Muscle layer of duodenum (tissue), 2 donors: Measurements from ENCODE around the gene NOG.

Experiments
- H3K27ac ChIP-seq: one replicate; pipeline ENCODE4 v1.7.0; 2013; ENCODE audit warnings: mild to moderate bottlenecking, low read length
- H3K27me3 ChIP-seq: one replicate; pipeline ENCODE4 v1.7.0; 2013; ENCODE audit warnings: low read depth, mild to moderate bottlenecking, control low read depth, low read length
- H3K36me3 ChIP-seq, 2 donors: one replicate each; pipeline ENCODE4 v1.7.0; 2013; ENCODE audit warnings: low read length in 2 of 2, control low read depth in 1 of 2, mild to moderate bottlenecking in 1 of 2; ENCODE audit not compliant: insufficient read depth in 2 of 2, control insufficient read depth in 1 of 2
- H3K4me1 ChIP-seq, 2 donors: one replicate each; pipeline ENCODE4 v1.7.0; 2013; ENCODE audit warnings: low read length in 2 of 2, mild to moderate bottlenecking in 2 of 2, control low read depth in 1 of 2, moderate library complexity in 1 of 2; ENCODE audit not compliant: insufficient read depth in 2 of 2, control insufficient read depth in 1 of 2
- H3K4me3 ChIP-seq, 2 donors: one replicate each; pipeline ENCODE4 v1.7.0; 2013; ENCODE audit warnings: low read length in 2 of 2, low read depth in 1 of 2, mild to moderate bottlenecking in 1 of 2
- H3K9me3 ChIP-seq, 2 donors: one replicate each; pipeline ENCODE4 v1.7.0; 2013; ENCODE audit warnings: low read length in 2 of 2, control low read depth in 1 of 2, mild to moderate bottlenecking in 1 of 2; ENCODE audit not compliant: control insufficient read depth in 1 of 2
- donor health status: healthy.

The NOG gene

GRCh38 chr17:56614522-56614921 is 21.0 kb downstream of the NOG start:
- H3K4me3 ChIP-seq, result no peak overlapping the region
- no peaks in the 10 kb centered on the region for H3K27me3 ChIP-seq
- H3K27ac ChIP-seq, result no peak overlapping the region
- no peaks in the 10 kb centered on the region for H3K4me1 ChIP-seq
- no peaks in the 10 kb centered on the region for H3K36me3 ChIP-seq
- H3K9me3 ChIP-seq, result no peaks in the 10 kb centered on the region

DNA sequence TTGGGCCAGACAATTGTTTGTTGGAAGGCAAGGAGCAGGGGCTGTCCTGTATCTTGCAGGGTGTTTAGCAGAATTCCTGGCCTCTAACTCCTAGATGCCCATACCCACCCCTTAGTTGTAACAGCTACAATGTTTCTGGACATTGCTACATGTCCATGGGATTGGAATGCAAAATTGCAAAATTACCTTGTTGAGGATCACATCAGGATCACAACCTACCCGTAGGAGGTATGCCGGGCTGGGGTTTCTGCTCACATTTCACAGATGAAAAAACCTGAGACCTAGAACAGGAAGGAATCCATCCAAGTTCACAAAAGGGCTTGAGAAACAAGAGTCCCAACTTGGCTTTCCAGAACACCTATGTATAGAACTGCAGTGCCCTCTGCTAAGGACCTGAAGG is 22.7 kb downstream of the NOG start:
- Histone ChIP-seq H3K27ac (no peak overlapping the region), H3K9me3 (no peaks in the 10 kb centered on the region), H3K4me1 (no peaks in the 10 kb centered on the region), H3K4me3 (no peak overlapping the region), H3K36me3 (no peaks in the 10 kb centered on the region), H3K27me3 (no peaks in the 10 kb centered on the region)

DNA sequence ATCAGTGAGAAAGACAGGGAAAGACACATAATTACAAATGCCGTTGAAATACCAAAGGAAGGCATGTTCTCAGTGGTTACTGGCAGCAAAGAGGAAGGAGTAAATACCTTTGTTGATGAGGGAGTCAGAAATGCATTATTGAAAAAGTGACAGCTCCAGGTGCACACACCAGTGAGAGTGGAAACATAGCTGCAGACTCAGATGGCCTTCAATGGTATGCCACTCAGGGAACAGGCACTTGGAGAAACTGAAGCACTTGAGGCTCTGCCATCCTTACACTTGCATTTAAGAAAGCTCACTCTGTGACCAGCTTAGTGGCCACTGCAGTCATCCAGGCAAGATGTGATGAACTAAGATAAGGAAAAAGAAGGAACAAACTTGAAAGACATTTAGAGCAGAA is 29.9 kb downstream of the NOG start:
- H3K9me3 ChIP-seq, result no peaks in the 10 kb centered on the region
- H3K36me3 ChIP-seq, result no peaks in the 10 kb centered on the region
- no peak overlapping the region for H3K27ac ChIP-seq
- H3K4me1 ChIP-seq, result no peaks in the 10 kb centered on the region
- H3K4me3 ChIP-seq, result no peak overlapping the region
- H3K27me3 ChIP-seq, result no peaks in the 10 kb centered on the region

- Histone ChIP-seq H3K9me3 (no peaks in the 10 kb centered on the region), H3K27ac (no peak overlapping the region), H3K36me3 (no peaks in the 10 kb centered on the region), H3K4me3 (no peak overlapping the region), H3K4me1 (peaks cover 0 to 3% of the 10 kb centered on the region in 2 donors), H3K27me3 (no peaks in the 10 kb centered on the region)
Observed at GRCh38 chr17:56624309-56624708, 30.8 kb downstream of the NOG start.

GRCh38 chr17:56624912-56625311 is 31.4 kb downstream of the NOG start:
- no peak overlapping the region for H3K4me3 ChIP-seq
- no peaks in the 10 kb centered on the region for H3K36me3 ChIP-seq
- H3K4me1 ChIP-seq, result peaks cover 0 to 9% of the 10 kb centered on the region in 2 donors
- H3K27me3 ChIP-seq, result no peaks in the 10 kb centered on the region
- no peak overlapping the region for H3K27ac ChIP-seq
- no peaks in the 10 kb centered on the region for H3K9me3 ChIP-seq

- no peaks in the 10 kb centered on the region for H3K9me3 ChIP-seq
- no peaks in the 10 kb centered on the region for H3K27me3 ChIP-seq
- H3K4me1 ChIP-seq, result peaks cover 0 to 13% of the 10 kb centered on the region in 2 donors
- H3K36me3 ChIP-seq, result no peaks in the 10 kb centered on the region
- no peak overlapping the region for H3K4me3 ChIP-seq
- no peak overlapping the region for H3K27ac ChIP-seq
Observed at GRCh38 chr17:56629531-56630075, 36.1 kb downstream of the NOG start.

- Histone ChIP-seq H3K4me1 (peaks cover 0 to 13% of the 10 kb centered on the region in 2 donors), H3K27me3 (no peaks in the 10 kb centered on the region), H3K27ac (no peak overlapping the region), H3K9me3 (no peaks in the 10 kb centered on the region), H3K36me3 (no peaks in the 10 kb centered on the region), H3K4me3 (no peak overlapping the region)
Observed at GRCh38 chr17:56630202-56630601, 36.7 kb downstream of the NOG start.

- Histone ChIP-seq H3K36me3 (no peaks in the 10 kb centered on the region), H3K27ac (no peak overlapping the region), H3K4me3 (no peak overlapping the region), H3K9me3 (no peaks in the 10 kb centered on the region), H3K27me3 (no peaks in the 10 kb centered on the region), H3K4me1 (peaks cover 0 to 17% of the 10 kb centered on the region in 2 donors)
Observed at GRCh38 chr17:56633681-56634080, 40.2 kb downstream of the NOG start.

DNA sequence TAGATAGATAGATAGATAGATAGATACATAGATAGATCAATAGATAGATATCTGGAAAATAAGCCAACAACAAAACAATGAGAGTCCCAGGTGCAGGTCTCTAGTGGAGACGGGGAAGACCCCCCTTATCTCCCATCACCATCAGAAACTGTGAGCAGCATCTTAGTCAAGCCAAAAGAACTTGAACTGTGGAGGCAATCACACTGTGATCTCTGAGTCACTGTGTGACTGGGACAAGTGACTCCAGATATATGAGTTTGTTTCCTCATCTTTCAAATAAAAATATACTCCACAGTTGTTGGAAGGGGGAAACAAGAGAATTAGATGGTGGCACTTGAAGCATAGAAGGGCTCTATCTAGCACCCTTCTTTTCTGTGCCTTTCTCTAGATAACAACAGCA is 42.1 kb downstream of the NOG start:
- Histone ChIP-seq H3K4me1 (peaks cover 0 to 4% of the 10 kb centered on the region in 2 donors), H3K4me3 (no peak overlapping the region), H3K27ac (no peak overlapping the region), H3K9me3 (no peaks in the 10 kb centered on the region), H3K36me3 (no peaks in the 10 kb centered on the region), H3K27me3 (no peaks in the 10 kb centered on the region)

GRCh38 chr17:56636265-56636664 is 42.8 kb downstream of the NOG start:
- Histone ChIP-seq H3K27me3 (no peaks in the 10 kb centered on the region), H3K36me3 (no peaks in the 10 kb centered on the region), H3K4me3 (no peak overlapping the region), H3K4me1 (peaks cover 0 to 4% of the 10 kb centered on the region in 2 donors), H3K9me3 (no peaks in the 10 kb centered on the region), H3K27ac (no peak overlapping the region)

DNA sequence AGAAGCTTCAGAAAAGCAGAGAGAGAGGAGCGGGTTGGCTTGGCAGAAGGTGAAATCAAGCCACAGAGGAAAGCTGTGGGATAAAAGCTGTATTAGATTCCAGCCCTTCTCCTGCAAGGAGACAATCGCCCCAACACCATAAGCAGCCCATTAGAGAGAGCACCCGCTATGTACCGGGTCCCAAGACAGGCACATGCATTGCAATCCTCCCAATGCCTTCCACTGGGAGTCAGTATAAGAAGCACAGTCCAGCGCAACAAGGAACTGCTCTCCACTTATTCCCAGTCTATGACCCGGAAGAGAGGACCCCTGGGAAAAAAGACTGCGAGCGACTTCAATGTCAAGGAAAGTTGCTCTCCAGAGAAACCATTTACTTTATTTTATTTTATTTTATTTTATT is 43.8 kb downstream of the NOG start:
- Histone ChIP-seq H3K27ac (no peak overlapping the region), H3K27me3 (no peaks in the 10 kb centered on the region), H3K4me1 (peaks cover 0 to 4% of the 10 kb centered on the region in 2 donors), H3K36me3 (no peaks in the 10 kb centered on the region), H3K9me3 (no peaks in the 10 kb centered on the region), H3K4me3 (no peak overlapping the region)

GRCh38 chr17:56638591-56639051 is 45.1 kb downstream of the NOG start:
- no peak overlapping the region for H3K4me3 ChIP-seq
- no peaks in the 10 kb centered on the region for H3K27me3 ChIP-seq
- no peaks in the 10 kb centered on the region for H3K36me3 ChIP-seq
- peaks cover 0 to 4% of the 10 kb centered on the region in 2 donors for H3K4me1 ChIP-seq
- no peaks in the 10 kb centered on the region for H3K9me3 ChIP-seq
- H3K27ac ChIP-seq, result no peak overlapping the region
